WERI-Rb-1 (cell line): ENCODE measurements around the gene PRLR.

Experiments
- DNase-seq: peaks from one replicate; pipeline ENCODE4 v3.0.0-alpha.2; 2020
- H3K27ac ChIP-seq: fragments of 250-450 bp; sonication (Bioruptor Pico); 2 replicates; pipeline ENCODE4 v1.5.1; 2020; ENCODE audit warnings: mild to moderate bottlenecking, moderate library complexity
- H3K27me3 ChIP-seq: fragments of 250-450 bp; sonication (Bioruptor Pico); 2 replicates; pipeline ENCODE4 v1.5.1; 2021; ENCODE audit warnings: mild to moderate bottlenecking, low read depth, moderate library complexity; ENCODE audit not compliant: insufficient read depth, severe bottlenecking
- H3K36me3 ChIP-seq: fragments of 250-450 bp; sonication (Bioruptor Pico); 2 replicates; pipeline ENCODE4 v1.5.1; 2020; ENCODE audit warnings: mild to moderate bottlenecking, moderate library complexity
- H3K4me3 ChIP-seq: 2 replicates; pipeline ENCODE4 v1.5.1; 2011; ENCODE audit warnings: low read depth, mild to moderate bottlenecking, control low read depth, low read length
- H3K9me3 ChIP-seq: fragments of 250-450 bp; sonication (Bioruptor Pico); 2 replicates; pipeline ENCODE4 v1.5.1; 2021; ENCODE audit warnings: mild to moderate bottlenecking, moderate library complexity; ENCODE audit not compliant: severe bottlenecking
- CTCF ChIP-seq: IDR thresholded peaks from 2 replicates; pipeline ENCODE4 v1.5.1; 2011; ENCODE audit warnings: low read depth, mild to moderate bottlenecking, control low read depth, inconsistent platforms, low read length

The PRLR gene

GRCh38 chr5:35202319-35203111 lies 27.8 kb downstream of the PRLR start:
- Histone ChIP-seq H3K4me3 (no peak overlapping the region), H3K27me3 (peaks cover 80% of the 10 kb centered on the region), H3K9me3 (no peaks in the 10 kb centered on the region), H3K27ac (no peak overlapping the region), H3K36me3 (no peaks in the 10 kb centered on the region)
- DNase-seq: peak; percentile 55
- TF ChIP-seq CTCF: peak; percentile 57; the same call in 1 of the 2 replicates

GRCh38 chr5:35201291-35201690 lies 29.0 kb downstream of the PRLR start:
- Histone ChIP-seq H3K4me3 (no peak overlapping the region), H3K27ac (no peak overlapping the region), H3K9me3 (no peaks in the 10 kb centered on the region), H3K27me3 (peaks cover 83% of the 10 kb centered on the region), H3K36me3 (no peaks in the 10 kb centered on the region)
- no peak for DNase-seq
- no peak for TF ChIP-seq CTCF

- Histone ChIP-seq H3K27me3 (peaks cover 88% of the 10 kb centered on the region), H3K27ac (no peak overlapping the region), H3K36me3 (no peaks in the 10 kb centered on the region), H3K9me3 (no peaks in the 10 kb centered on the region), H3K4me3 (no peak overlapping the region)
- no peak for DNase-seq
- no peak for TF ChIP-seq CTCF
Observed at GRCh38 chr5:35199886-35200285, 30.4 kb downstream of the PRLR start.

- no peaks in the 10 kb centered on the region for H3K9me3 ChIP-seq
- no peak for DNase-seq
- H3K27ac ChIP-seq: no peak overlapping the region
- no peak overlapping the region for H3K4me3 ChIP-seq
- peaks cover 92% of the 10 kb centered on the region for H3K27me3 ChIP-seq
- TF ChIP-seq CTCF: no peak
- no peaks in the 10 kb centered on the region for H3K36me3 ChIP-seq
Observed at GRCh38 chr5:35198686-35199085, 31.6 kb downstream of the PRLR start.

- TF ChIP-seq CTCF: no peak
- H3K9me3 ChIP-seq: no peaks in the 10 kb centered on the region
- H3K36me3 ChIP-seq: no peaks in the 10 kb centered on the region
- H3K4me3 ChIP-seq: no peak overlapping the region
- H3K27me3 ChIP-seq: peaks cover 89% of the 10 kb centered on the region
- H3K27ac ChIP-seq: no peak overlapping the region
- DNase-seq: no peak
Observed at GRCh38 chr5:35198075-35198474, 32.2 kb downstream of the PRLR start.

GRCh38 chr5:35197351-35197750 lies 32.9 kb downstream of the PRLR start:
- DNase-seq: no peak
- no peak overlapping the region for H3K27ac ChIP-seq

More at GRCh38 chr5:35197351-35197750, 32.9 kb downstream of the PRLR start:
- Histone ChIP-seq H3K36me3 (no peaks in the 10 kb centered on the region), H3K4me3 (no peak overlapping the region), H3K27me3 (peaks cover 90% of the 10 kb centered on the region), H3K9me3 (no peaks in the 10 kb centered on the region)
- no peak for TF ChIP-seq CTCF
